ENCODE measurements around the gene NOL12.

Gene NOL12

GRCh38 chr22:37659897-37660708 lies 26.0 kb upstream of the NOL12 start:
- DNase-seq, result no peak

GRCh38 chr22:37660709-37661045 lies 25.5 kb upstream of the NOL12 start:
- DNase-seq, result no peak

GRCh38 chr22:37661160-37661924 lies 24.8 kb upstream of the NOL12 start:
- DNase-seq, result no peak

GRCh38 chr22:37662039-37662438 lies 24.1 kb upstream of the NOL12 start:
- no peak for DNase-seq

GRCh38 chr22:37663521-37664140 lies 22.5 kb upstream of the NOL12 start:
- DNase-seq, result no peak

- DNase-seq, result no peak
Measured at GRCh38 chr22:37664249-37665101, 21.7 kb upstream of the NOL12 start.

- DNase-seq, result no peak
Measured at GRCh38 chr22:37665487-37665886, 20.7 kb upstream of the NOL12 start.

GRCh38 chr22:37669586-37669985 lies 16.6 kb upstream of the NOL12 start:
- DNase-seq, result no peak

- DNase-seq, result no peak
Measured at GRCh38 chr22:37672206-37672919, 13.8 kb upstream of the NOL12 start.

- DNase-seq, result no peak
Measured at GRCh38 chr22:37672920-37673455, 13.2 kb upstream of the NOL12 start.

GRCh38 chr22:37674248-37674647 lies 11.9 kb upstream of the NOL12 start:
- no peak for DNase-seq

- no peak for DNase-seq
Measured at GRCh38 chr22:37674951-37675929, 10.9 kb upstream of the NOL12 start, which contains the start of gene LGALS1. LGALS1 (plus strand) TSS chr22:37675636; CDS start chr22:37675703, 67 bp downstream.

GRCh38 chr22:37675930-37676735 lies 10.0 kb upstream of the NOL12 start:
- no peak for DNase-seq

- peak; percentile 54 for DNase-seq
Measured at GRCh38 chr22:37676736-37677492, 9.2 kb upstream of the NOL12 start.

GRCh38 chr22:37677493-37677974 lies 8.6 kb upstream of the NOL12 start:
- DNase-seq, result no peak

- no peak for DNase-seq
Measured at GRCh38 chr22:37678372-37678771, 7.8 kb upstream of the NOL12 start.

- DNase-seq, result no peak
Measured at GRCh38 chr22:37679670-37680069, 6.5 kb upstream of the NOL12 start.

GRCh38 chr22:37680191-37680851 lies 5.8 kb upstream of the NOL12 start:
- DNase-seq, result no peak
